A673 (cell line): ENCODE data around the gene GPR141.

Source experiments
- CTCF ChIP-seq: fragments of 300-800, 200-600 bp; sonication (generic); conservative IDR thresholded peaks from 2 replicates; pipeline ENCODE4 v1.5.1; 2017; ENCODE audit warnings: low read depth, mild to moderate bottlenecking, antibody characterized with exemption, low read length, moderate library complexity, mixed read lengths
- EZH2 ChIP-seq: fragments of 200-600 bp; sonication (generic); IDR thresholded peaks from 2 replicates; pipeline ENCODE4 v1.6.1; 2017; ENCODE audit warnings: borderline replicate concordance, low read depth, mild to moderate bottlenecking, mixed read lengths, antibody characterized with exemption, low read length; ENCODE audit not compliant: poor library complexity, severe bottlenecking

GRCh38 chr7:37771801-37772200 lies 88.2 kb downstream of the GPR141 start:
- TF ChIP-seq CTCF = no peak
- TF ChIP-seq EZH2 = no peak
